ENCODE results near the gene PCNX2. TPM values are rescaled to one million over a fixed set of nuclear protein-coding genes. Genes with fewer than 3 reads are reported as not detected.

PCNX2 gene
- total and polyA plus RNA-seq, 2 of the 8 experiments (the other 6 are each of a cell fraction or from before 2014, with no cell fraction given) = 46.1 to 57.6 TPM

DNA sequence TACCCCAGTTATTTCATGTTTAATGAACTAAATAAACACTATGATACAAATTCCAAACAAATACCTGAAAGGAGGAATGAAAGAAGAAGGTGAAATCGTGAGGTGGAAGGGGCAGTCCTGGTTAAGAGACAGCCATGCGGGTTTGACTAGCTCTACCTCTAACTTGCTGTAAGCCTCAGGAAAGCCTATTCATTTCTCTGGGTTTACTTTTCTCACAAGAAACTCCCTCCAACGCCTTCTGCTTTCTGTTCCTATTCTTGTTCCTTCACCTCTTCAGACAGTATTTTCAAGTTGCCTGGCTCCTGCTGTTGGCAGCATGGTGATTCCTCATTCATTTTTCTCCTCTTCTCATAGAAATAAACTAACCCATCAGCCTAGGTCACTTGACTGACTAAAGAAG is 252.7 kb downstream of the PCNX2 start:
- Histone ChIP-seq H2BK20ac (ENCODE audit: low read length) (no peak overlapping the region), H3K27me3 (replicated peaks in 1 of 4; ENCODE audit: control insufficient read depth in 3 of 4, extremely low read depth in 1 of 4, insufficient read depth in 3 of 4, low read length in 3 of 4) (no peaks in the 10 kb centered on the region), H4K91ac (replicated peaks; ENCODE audit: insufficient read length, low read length) (no peak overlapping the region), H2AFZ (ENCODE audit: low read length) (no peak overlapping the region), H3K9me3 (ENCODE audit: insufficient read depth in 2 of 2, low read depth in 1 of 2, low read length in 1 of 2) (no peaks in the 10 kb centered on the region), H2BK5ac (ENCODE audit: low read depth, low read length) (no peak overlapping the region), H3K79me1 (ENCODE audit: low read depth, low read length) (no peaks in the 10 kb centered on the region), H2BK12ac (ENCODE audit: low read depth, low read length) (no peak overlapping the region), H3K4me1 (replicated peaks in 1 of 4; ENCODE audit: control insufficient read depth in 3 of 4, insufficient read depth in 4 of 4, low read length in 3 of 4) (no peaks in the 10 kb centered on the region), H3K4me2 (ENCODE audit: insufficient read depth in 1 of 2, low read depth in 2 of 2, low read length in 2 of 2) (no peak overlapping the region), H3K14ac (ENCODE audit: insufficient read length) (no peak overlapping the region), H3K23me2 (ENCODE audit: low read depth, low read length) (no peaks in the 10 kb centered on the region), H2BK15ac (ENCODE audit: low read length) (no peak overlapping the region), H3K23ac (ENCODE audit: insufficient read length) (no peak overlapping the region), H3K79me2 (ENCODE audit: control insufficient read depth in 1 of 2, insufficient read depth in 2 of 2, low read length in 2 of 2) (no peaks in the 10 kb centered on the region), H3K27ac (ENCODE audit: low read depth, low read length) (no peak overlapping the region), H3K4me3 (ENCODE audit: extremely low read depth in 1 of 4, insufficient read depth in 2 of 4, low read depth in 3 of 4, low read length in 4 of 4) (no peak overlapping the region), H3K56ac (replicated peaks; ENCODE audit: insufficient read length, low read depth, low read length) (no peak overlapping the region), H4K5ac (ENCODE audit: insufficient read length, low read depth, low read length) (no peak overlapping the region), H3K18ac (ENCODE audit: extremely low read depth, low read length) (no peak overlapping the region), H4K20me1 (replicated peaks in 1 of 2; ENCODE audit: control insufficient read depth in 1 of 2, insufficient read depth in 2 of 2, low read length in 2 of 2) (no peaks in the 10 kb centered on the region), H3K36me3 (ENCODE audit: control insufficient read depth in 2 of 4, insufficient read depth in 4 of 4, low read length in 3 of 4) (peaks cover 0 to 7% (median 0%) of the 10 kb centered on the region in 4 experiments; a peak in 3 of 8 replicates), H2BK120ac (replicated peaks; ENCODE audit: low read depth, low read length) (no peak overlapping the region), H4K8ac (ENCODE audit: extremely low read depth, insufficient read depth, low read length) (no peak overlapping the region), H3K4ac (replicated peaks; ENCODE audit: insufficient read length, low read depth, low read length) (no peak overlapping the region), H2AK5ac (ENCODE audit: low read depth, low read length) (no peak overlapping the region), H3K9ac (replicated peaks in 1 of 4; ENCODE audit: extremely low read depth in 1 of 4, low read depth in 3 of 4, low read length in 3 of 4) (no peak overlapping the region)
- ChIA-PET POLR2A (ENCODE audit: partially characterized antibody) (no interaction called here), CTCF (ENCODE audit: partially characterized antibody) (interaction anchor here (0.5 kb wide), 1 partner anchor 126 kb away, joined by 3 read pairs; no protein-coding TSS in a partner anchor)
- DNase-seq (ENCODE audit: low read depth in 1 of 2, low spot score in 2 of 2) = no peak
- 79% methylated on average over 3 of the region's 3 CpGs; no CpG with 5 or more reads in 1 of the 2 experiments for WGBS, 2 experiments (ENCODE audit: extremely low coverage in 1 of 2, insufficient coverage in 1 of 2, insufficient read length in 1 of 2, insufficient replicate concordance in 2 of 2, low coverage in 1 of 2, low lambda C conversion rate in 2 of 2, missing lambda C conversion rate in 1 of 2)
- no peak for FAIRE-seq
- TF ChIP-seq KDM5A (IDR thresholded peaks at IDR 0.05; ENCODE audit: low read length) (no peak), POU5F1 (IDR thresholded peaks at IDR 0.05; ENCODE audit: low read depth, low read length) (no peak), SP2 (IDR thresholded peaks at IDR 0.05; ENCODE audit: low read length) (no peak), EP300 (IDR thresholded peaks at IDR 0.05; ENCODE audit: borderline replicate concordance in 1 of 2, low read depth in 2 of 2, low read length in 2 of 2) (no peak), PHF8 (conservative IDR thresholded peaks at IDR 0.05; ENCODE audit: low read depth, low read length) (no peak), SP1 (IDR thresholded peaks at IDR 0.05; ENCODE audit: low read depth, low read length) (no peak), GTF2F1 (IDR thresholded peaks at IDR 0.05; ENCODE audit: borderline replicate concordance, low read depth, low read length) (no peak), KDM4A (IDR thresholded peaks at IDR 0.05; ENCODE audit: low read depth, low read length, severe bottlenecking) (no peak), TAF1 (IDR thresholded peaks at IDR 0.05; ENCODE audit: low read depth, low read length) (no peak), CEBPB (IDR thresholded peaks at IDR 0.05; ENCODE audit: low read depth, low read length) (no peak), CBX5 (IDR thresholded peaks at IDR 0.05; ENCODE audit: low read depth, low read length) (no peak), JUND (IDR thresholded peaks at IDR 0.05; ENCODE audit: low read length) (no peak)
- TF ChIP-seq, protein P1, sequence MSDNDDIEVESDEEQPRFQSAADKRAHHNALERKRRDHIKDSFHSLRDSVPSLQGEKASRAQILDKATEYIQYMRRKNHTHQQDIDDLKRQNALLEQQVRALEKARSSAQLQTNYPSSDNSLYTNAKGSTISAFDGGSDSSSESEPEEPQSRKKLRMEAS (IDR thresholded peaks at IDR 0.05) = no peak
- TF ChIP-seq, protein P2, sequence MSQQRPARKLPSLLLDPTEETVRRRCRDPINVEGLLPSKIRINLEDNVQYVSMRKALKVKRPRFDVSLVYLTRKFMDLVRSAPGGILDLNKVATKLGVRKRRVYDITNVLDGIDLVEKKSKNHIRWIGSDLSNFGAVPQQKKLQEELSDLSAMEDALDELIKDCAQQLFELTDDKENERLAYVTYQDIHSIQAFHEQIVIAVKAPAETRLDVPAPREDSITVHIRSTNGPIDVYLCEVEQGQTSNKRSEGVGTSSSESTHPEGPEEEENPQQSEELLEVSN (IDR thresholded peaks at IDR 0.05) = no peak
